IMR-90 (cell line): ENCODE data around the gene ACSM6. TPM values are rescaled to one million over a fixed set of nuclear protein-coding genes. Genes with fewer than 3 reads are reported as not detected.

Source experiments
- ATAC-seq: fragments of 200-7000 bp; cut with Tn5 transposase; 2 replicates; pipeline ENCODE4 v1.9.1; 2020; ENCODE audit warnings: low read depth, mild to moderate bottlenecking, moderate library complexity
- BruUV-seq: library from RNA; stranded (reverse); fragments of 400-500 nt; replicated peaks from 2 replicates; lab custom pipeline; 2021; lab: Mats Ljungman, UMichigan
- CTCF ChIA-PET: fragments of 300-600 bp; formaldehyde crosslinking; extraction: SDS; loops from one replicate; lab custom pipeline; 2021; ENCODE audit warnings: antibody characterized with exemption; lab: Yijun Ruan, JAX
- POLR2A ChIA-PET: fragments of 300-600 bp; sonication (Branson Sonifier 250); formaldehyde crosslinking; loops from one replicate; lab custom pipeline; 2022; ENCODE audit warnings: antibody characterized with exemption; ENCODE audit not compliant: unreplicated experiment; lab: Charles Lee
- DNase-seq: peaks from one replicate; pipeline ENCODE4 v3.0.0; 2013
- H2AFZ ChIP-seq: replicated peaks from 2 replicates; pipeline ENCODE3; 2013; ENCODE audit warnings: low read length, mild to moderate bottlenecking; ENCODE audit not compliant: poor library complexity
- H2AK5ac ChIP-seq: 2 replicates; pipeline ENCODE4 v1.6.1; 2013; ENCODE audit warnings: low read depth, low read length, inconsistent platforms
- H2AK9ac ChIP-seq: replicated peaks from 2 replicates; pipeline ENCODE3; 2013; ENCODE audit warnings: mild to moderate bottlenecking, low read depth, low read length, moderate library complexity; ENCODE audit not compliant: poor library complexity
- H2BK120ac ChIP-seq: 2 replicates; pipeline ENCODE4 v1.6.1; 2013; ENCODE audit warnings: low read depth, low read length, inconsistent platforms
- H2BK15ac ChIP-seq: 3 replicates; pipeline ENCODE4 v1.6.1; 2013; ENCODE audit warnings: low read depth, low read length, inconsistent platforms
- H2BK20ac ChIP-seq: 2 replicates; pipeline ENCODE4 v1.6.1; 2013; ENCODE audit warnings: low read depth, mild to moderate bottlenecking, inconsistent platforms, low read length, moderate library complexity
- H2BK5ac ChIP-seq: 2 replicates; pipeline ENCODE4 v1.6.1; 2013; ENCODE audit warnings: mild to moderate bottlenecking, low read depth, low read length, inconsistent platforms; ENCODE audit not compliant: poor library complexity, severe bottlenecking
- H3K14ac ChIP-seq: replicated peaks from 2 replicates; pipeline ENCODE4 v1.6.1; 2013; ENCODE audit warnings: low read depth, low read length, inconsistent platforms
- H3K18ac ChIP-seq: 2 replicates; pipeline ENCODE4 v1.6.1; 2013; ENCODE audit warnings: low read depth, low read length, control low read depth
- H3K23ac ChIP-seq: 2 replicates; pipeline ENCODE4 v1.6.1; 2013; ENCODE audit warnings: low read depth, low read length, inconsistent platforms
- H3K27ac ChIP-seq: 2 replicates; pipeline ENCODE4 v1.5.1; 2013; ENCODE audit warnings: mild to moderate bottlenecking, control low read depth, low read length; ENCODE audit not compliant: insufficient read depth
- H3K27me3 ChIP-seq: 2 replicates; pipeline ENCODE4 v1.6.1; 2013; ENCODE audit warnings: low read length; ENCODE audit not compliant: control insufficient read depth, insufficient read depth
- H3K36me3 ChIP-seq: 2 replicates; pipeline ENCODE4 v1.6.1; 2013; ENCODE audit warnings: low read length, mixed read lengths; ENCODE audit not compliant: control insufficient read depth, insufficient read depth
- H3K4ac ChIP-seq: 2 replicates; pipeline ENCODE4 v1.6.1; 2013; ENCODE audit warnings: low read depth, low read length, inconsistent platforms
- H3K4me1 ChIP-seq: 2 replicates; pipeline ENCODE4 v1.6.1; 2013; ENCODE audit warnings: low read length, mixed read lengths; ENCODE audit not compliant: control insufficient read depth, insufficient read depth
- H3K4me2 ChIP-seq: 2 replicates; pipeline ENCODE4 v1.6.1; 2013; ENCODE audit warnings: low read depth, mild to moderate bottlenecking, control low read depth, low read length, moderate library complexity
- H3K4me3 ChIP-seq: 2 replicates; pipeline ENCODE4 v1.5.1; 2013; ENCODE audit warnings: low read depth, mild to moderate bottlenecking, control low read depth, low read length, moderate library complexity; ENCODE audit not compliant: insufficient read depth
- H3K56ac ChIP-seq: 2 replicates; pipeline ENCODE4 v1.6.1; 2013; ENCODE audit warnings: low read length, inconsistent platforms; ENCODE audit not compliant: insufficient read depth; ENCODE audit errors: extremely low read depth
- H3K79me1 ChIP-seq, 2 experiments: 2 replicates each; pipeline ENCODE4 v1.6.1; 2013; ENCODE audit warnings: low read length in 2 of 2, inconsistent platforms in 1 of 2, low read depth in 1 of 2
- H3K9ac ChIP-seq: 2 replicates; pipeline ENCODE4 v1.6.1; 2013; ENCODE audit warnings: low read depth, low read length, control low read depth
- H3K9me1 ChIP-seq: 2 replicates; pipeline ENCODE4 v1.6.1; 2013; ENCODE audit warnings: low read length, inconsistent platforms; ENCODE audit not compliant: insufficient read depth
- H3K9me3 ChIP-seq: 2 replicates; pipeline ENCODE4 v1.6.1; 2013; ENCODE audit warnings: low read length; ENCODE audit not compliant: control insufficient read depth, insufficient read depth
- H4K20me1 ChIP-seq: 2 replicates; pipeline ENCODE4 v1.6.1; 2013; ENCODE audit warnings: low read length, inconsistent platforms; ENCODE audit not compliant: insufficient read depth
- H4K5ac ChIP-seq: 2 replicates; pipeline ENCODE4 v1.6.1; 2013; ENCODE audit warnings: mild to moderate bottlenecking, low read depth, low read length, control low read depth
- H4K8ac ChIP-seq, 2 experiments: 2 replicates each; pipeline ENCODE4 v1.6.1; 2013; ENCODE audit warnings: low read depth in 2 of 2, low read length in 2 of 2, control low read depth in 1 of 2, inconsistent platforms in 1 of 2
- H4K91ac ChIP-seq: 2 replicates; pipeline ENCODE4 v1.6.1; 2013; ENCODE audit warnings: low read depth, low read length, inconsistent platforms; ENCODE audit not compliant: insufficient read depth
- MAZ ChIP-seq: IDR thresholded peaks from 2 replicates; pipeline ENCODE4 v1.6.1; 2012; ENCODE audit warnings: low read depth, mild to moderate bottlenecking, low read length, improper control_type of control experiment, moderate library complexity, borderline replicate concordance
- RAD21 ChIP-seq: IDR thresholded peaks from 2 replicates; pipeline ENCODE4 v1.6.1; 2012; ENCODE audit warnings: low read length, improper control_type of control experiment
- WGBS, 2 experiments: methylation state at CpG; one replicate each; pipeline versions ENCODE4 v1.1.5 to v1.1.7; 2013; ENCODE audit warnings: missing lambda C conversion rate in 2 of 2; ENCODE audit not compliant: insufficient read length in 1 of 2; ENCODE audit errors: extremely low coverage in 2 of 2; 5-methylcytosine and 5-hydroxymethylcytosine counted together
- dilution Hi-C: fragments of 300-500 bp; cut with HindIII; formaldehyde crosslinking; loops from one replicate; pipeline ENCODE4 v1.14.3; 2018; ENCODE audit warnings: low sequenced_read_pairs; ENCODE audit not compliant: unreplicated experiment
- in situ Hi-C: fragments of 300-500 bp; cut with MboI; formaldehyde crosslinking; loops from 3 replicates; pipeline ENCODE4 v1.14.3; 2019; ENCODE audit warnings: low sequenced_read_pairs, inconsistent platforms, mixed read lengths
- intact Hi-C: fragments of 100-400 bp; cut with micrococcal nuclease; formaldehyde crosslinking; loops from 2 replicates; pipeline ENCODE4 v1.10.0; 2022
- polyA plus RNA-seq, 3 experiments: library from polyadenylated mRNA; depleted of rRNA; stranded (reverse); fragments of >200 nt; gene quantifications; 2 replicates each; pipeline ENCODE4 v1.2.3, GENCODE V29; 2012; ENCODE audit warnings: low replicate concordance in 1 of 3
- total RNA-seq: library from RNA; depleted of rRNA; stranded (reverse); fragments of >200 nt; gene quantifications from 2 replicates; pipeline ENCODE4 v1.2.3, GENCODE V29; 2012

The ACSM6 gene
- total and polyA plus RNA-seq, 2 of the 4 experiments (the other 2 are of a cell fraction), result not detected

GRCh38 chr10:95254629-95255028, 60.6 kb downstream of the ACSM6 start:
- Histone ChIP-seq H4K5ac (no peak overlapping the region), H3K79me1 (peaks cover 7 to 42% of the 10 kb centered on the region in 2 experiments; a peak in 3 of 4 replicates), H3K23ac (0 out of 2 replicates have a peak overlapping the region, but pooled peaks have one; percentile 52), H3K9me3 (peaks cover 4% of the 10 kb centered on the region; the same call in 1 of the 2 replicates), H3K4me2 (no peak overlapping the region), H2BK5ac (no peak overlapping the region), H3K18ac (no peak overlapping the region), H4K20me1 (peaks cover 3% of the 10 kb centered on the region; the same call in 1 of the 2 replicates), H3K9me1 (peaks cover 13% of the 10 kb centered on the region), H4K8ac (no peak overlapping the region), H2BK15ac (no peak overlapping the region), H3K4me3 (no peak overlapping the region), H2AK9ac (no peak overlapping the region), H3K9ac (no peak overlapping the region), H3K4me1 (no peaks in the 10 kb centered on the region; the same call in none of the 2 replicates), H2BK120ac (no peak overlapping the region), H4K91ac (no peak overlapping the region), H2BK20ac (no peak overlapping the region), H2AFZ (no peak overlapping the region), H3K27ac (no peak overlapping the region), H3K4ac (no peak overlapping the region), H3K36me3 (peaks cover 28% of the 10 kb centered on the region), H3K27me3 (no peaks in the 10 kb centered on the region), H3K56ac (no peak overlapping the region), H3K14ac (no peak overlapping the region), H2AK5ac (no peak overlapping the region)
- ChIA-PET CTCF (interaction anchor here (0.6 kb wide), 1 partner anchor 9 kb away, joined by 3 read pairs; no protein-coding TSS in a partner anchor), POLR2A (no interaction called here)
- BruUV-seq, result no TSS peak
- in situ Hi-C loops (no loop called here), intact Hi-C loops (no loop called here), dilution Hi-C loops (no loop called here)
- DNase-seq, result no peak
- no peak for ATAC-seq
- TF ChIP-seq MAZ (no peak), RAD21 (no peak)
- no CpG with 5 or more reads among the region's 3 CpGs for WGBS, 2 experiments
